Lung microvascular endothelial cell (primary cell): Measurements from ENCODE around the gene FAT1. TPM values are rescaled to one million over a fixed set of nuclear protein-coding genes. Genes with fewer than 3 reads are reported as not detected.

ENCODE experiments used
- DNase-seq, 2 donors: peaks; one replicate each; pipeline versions ENCODE4 v3.0.0 to v3.0.0-alpha.2; 2010; ENCODE audit warnings: low read depth in 2 of 2
- total RNA-seq: library from RNA; depleted of rRNA; stranded (reverse); fragments of >200 nt; gene quantifications from 2 replicates; pipeline ENCODE4 v1.2.1, GENCODE V29; 2014

The FAT1 gene
- total RNA-seq, 1 donor from 2014 or later: 0.60 TPM

- DNase-seq: no peak
These were observed 65.9 kb downstream of the FAT1 start for GRCh38 chr4:186657764-186658163.

DNA sequence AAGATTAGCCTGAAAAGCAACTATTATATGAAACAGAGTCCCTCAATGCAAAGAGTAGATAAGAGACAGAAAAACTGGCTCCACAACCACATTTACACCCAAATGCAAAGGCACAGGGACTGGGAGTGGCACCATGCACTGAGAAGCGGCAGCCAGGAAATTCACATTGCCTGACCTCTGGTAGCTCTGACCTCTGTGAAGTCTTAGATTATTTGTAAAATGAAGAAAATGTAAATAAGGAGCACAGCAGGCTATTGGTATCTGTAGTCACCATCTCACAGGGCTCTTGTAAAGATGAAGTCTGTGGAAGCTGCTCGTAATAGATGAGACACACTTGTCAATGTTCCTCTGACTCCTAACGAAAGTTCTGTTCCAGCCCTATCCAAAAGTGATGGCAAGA, 69.7 kb downstream of the FAT1 start:
- no peak for DNase-seq

DNA sequence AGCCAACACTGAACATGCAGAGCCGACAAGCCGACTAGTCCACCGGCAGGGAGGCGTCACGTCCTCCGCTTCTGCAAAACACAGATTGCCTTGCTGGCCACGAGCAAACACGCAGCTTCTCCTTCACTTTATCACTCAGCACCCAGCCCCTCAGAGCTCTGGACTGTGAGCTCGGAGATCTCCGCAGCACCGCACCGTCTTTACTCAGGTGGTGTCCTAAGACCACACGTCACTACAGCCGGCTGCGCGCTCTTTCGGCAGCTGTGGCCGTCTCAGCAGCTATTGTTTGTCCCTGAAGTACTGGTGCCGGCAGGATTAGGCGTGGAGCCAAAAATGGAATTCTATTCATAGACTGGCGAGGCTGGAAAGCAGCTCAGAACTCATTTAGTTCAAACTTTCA, 72.0 kb downstream of the FAT1 start:
- peak; percentile 44 to 68 for DNase-seq

DNA sequence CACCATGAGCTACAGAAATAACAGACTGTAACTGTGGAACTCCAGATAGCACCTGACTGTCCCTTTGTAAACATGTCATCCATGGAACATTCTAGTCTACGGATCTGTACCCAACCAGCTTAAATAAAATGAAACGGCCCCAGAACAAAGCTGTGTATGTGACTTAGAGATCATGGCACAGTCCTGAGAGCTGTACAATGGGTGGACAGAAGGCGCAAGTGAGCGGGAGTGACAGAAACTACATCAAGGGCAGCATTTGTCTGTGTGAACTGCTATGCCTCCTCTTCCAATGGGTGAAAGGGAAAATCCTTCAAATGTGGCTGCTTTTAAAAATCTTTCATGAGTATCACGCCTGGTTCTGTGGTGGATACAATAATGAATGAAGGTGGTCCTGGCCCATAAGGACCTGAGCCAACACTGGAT, 72.5 kb downstream of the FAT1 start:
- DNase-seq: no peak

DNA sequence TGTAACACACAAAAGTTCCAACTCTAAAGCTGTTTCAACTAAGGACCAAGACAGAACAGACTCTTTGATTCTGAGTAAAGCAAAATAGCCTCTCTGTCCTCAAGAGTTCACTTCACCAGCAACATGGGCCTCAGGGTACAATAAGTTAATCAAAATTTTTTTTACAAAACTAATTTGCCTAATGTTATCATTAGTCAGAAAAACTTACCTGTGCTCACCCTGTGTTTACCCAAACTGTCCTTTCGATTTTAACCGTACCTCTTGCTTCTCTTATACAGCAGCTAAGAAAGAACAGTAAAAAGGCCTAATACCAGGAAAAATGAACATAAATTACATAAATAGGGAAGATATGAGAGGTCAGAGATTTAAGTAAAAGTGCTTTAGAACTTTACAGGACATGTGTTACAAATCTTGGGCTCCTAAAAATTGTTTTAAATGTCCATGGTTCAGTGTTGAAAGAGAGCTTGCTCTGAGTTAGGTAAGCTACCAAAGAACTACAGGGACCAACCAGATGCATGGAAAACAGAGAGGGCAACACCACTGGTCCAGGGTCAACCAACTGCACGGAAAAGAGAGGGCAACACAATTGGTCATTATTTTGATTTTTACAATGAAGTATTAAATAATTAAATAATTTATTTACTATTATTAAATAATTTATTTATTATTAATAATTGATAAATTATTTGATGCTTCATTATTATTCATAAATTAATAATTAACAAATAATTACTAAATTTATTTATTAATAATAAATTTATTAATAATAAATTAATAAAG, 73.1 kb downstream of the FAT1 start:
- no peak for DNase-seq

DNA sequence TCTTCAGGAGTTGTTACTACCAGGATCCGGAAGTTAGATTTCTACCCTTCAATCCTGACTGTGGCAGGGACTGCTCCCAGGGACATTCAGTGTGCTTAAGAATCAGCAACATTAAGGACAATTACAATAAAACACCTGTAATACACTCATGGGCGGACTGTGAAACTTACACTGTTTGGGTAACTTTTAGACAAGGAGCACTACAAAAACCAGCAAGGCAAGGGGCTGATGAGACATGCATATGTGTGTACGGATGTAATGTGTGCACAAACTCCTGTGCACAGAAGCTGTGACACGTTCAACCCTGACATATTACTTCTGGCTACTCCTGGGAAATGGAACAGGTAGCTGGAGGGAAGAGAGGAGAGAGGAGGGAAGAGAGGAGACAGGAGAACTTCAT, 75.8 kb downstream of the FAT1 start:
- DNase-seq: no peak

- DNase-seq: peak in 1 of 2 donors; percentile 7
These were observed 78.9 kb downstream of the FAT1 start for GRCh38 chr4:186644737-186645261.

DNA sequence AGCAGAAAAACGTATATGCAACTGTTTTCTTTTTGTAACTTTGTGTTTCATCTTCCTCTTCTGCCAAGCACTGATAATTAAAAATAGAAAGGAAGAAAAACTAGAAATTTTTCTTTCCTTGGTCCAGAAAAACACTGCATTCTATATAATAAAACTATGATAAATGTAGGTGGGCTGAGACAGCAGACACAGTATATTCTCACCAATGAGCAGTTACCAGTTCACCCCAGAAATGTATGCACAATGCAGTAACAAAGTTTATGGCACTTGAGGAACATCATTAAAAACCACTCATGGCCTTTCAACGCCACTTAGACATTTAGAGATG, 79.4 kb downstream of the FAT1 start:
- DNase-seq: no peak

DNA sequence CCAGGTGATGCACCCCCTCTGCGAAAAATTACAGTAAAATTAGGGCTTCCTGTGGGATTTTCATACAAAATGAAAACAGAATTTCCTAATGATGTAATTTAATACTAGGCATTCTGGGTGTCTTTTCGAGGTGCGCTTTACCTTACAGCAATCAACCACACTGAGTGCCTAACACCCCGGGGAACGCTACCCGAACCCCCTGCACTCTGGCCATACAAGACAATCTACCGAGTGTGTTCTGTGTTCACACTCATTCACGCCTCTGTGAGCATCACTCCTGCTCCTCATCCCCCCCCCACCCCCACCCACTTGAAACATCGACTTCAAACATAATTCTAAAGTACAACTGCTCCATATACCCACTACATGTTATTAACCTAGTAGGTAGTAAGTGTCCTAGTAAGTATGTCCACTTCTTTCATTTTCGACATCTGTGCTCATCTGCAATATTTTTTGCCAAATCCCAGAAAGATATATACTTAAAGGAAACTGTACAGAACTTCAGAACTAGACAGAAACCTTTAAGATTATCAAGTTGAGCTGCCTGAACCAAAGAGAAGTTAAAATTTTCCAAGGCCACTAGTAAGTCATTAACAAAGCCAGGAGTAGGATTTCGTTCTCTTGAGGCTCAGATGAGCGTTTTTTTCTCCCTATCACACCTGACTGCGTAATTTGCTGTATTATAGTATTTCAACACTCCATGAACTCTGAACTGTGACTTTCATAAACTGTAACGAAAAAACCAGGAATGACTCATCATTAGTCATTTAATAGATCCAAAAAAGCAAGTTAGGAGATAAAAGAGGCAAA, 80.0 kb downstream of the FAT1 start:
- DNase-seq: peak in 1 of 2 donors; percentile 13

- no peak for DNase-seq
These were observed 80.7 kb downstream of the FAT1 start for GRCh38 chr4:186642998-186643397.

- no peak for DNase-seq
These were observed 81.1 kb downstream of the FAT1 start for GRCh38 chr4:186642530-186642929.

GRCh38 chr4:186634591-186635128, 89.0 kb downstream of the FAT1 start:
- no peak for DNase-seq

- no peak for DNase-seq
These were observed 89.8 kb downstream of the FAT1 start for GRCh38 chr4:186633844-186634243.

GRCh38 chr4:186630128-186630527, 93.5 kb downstream of the FAT1 start:
- no peak for DNase-seq

DNA sequence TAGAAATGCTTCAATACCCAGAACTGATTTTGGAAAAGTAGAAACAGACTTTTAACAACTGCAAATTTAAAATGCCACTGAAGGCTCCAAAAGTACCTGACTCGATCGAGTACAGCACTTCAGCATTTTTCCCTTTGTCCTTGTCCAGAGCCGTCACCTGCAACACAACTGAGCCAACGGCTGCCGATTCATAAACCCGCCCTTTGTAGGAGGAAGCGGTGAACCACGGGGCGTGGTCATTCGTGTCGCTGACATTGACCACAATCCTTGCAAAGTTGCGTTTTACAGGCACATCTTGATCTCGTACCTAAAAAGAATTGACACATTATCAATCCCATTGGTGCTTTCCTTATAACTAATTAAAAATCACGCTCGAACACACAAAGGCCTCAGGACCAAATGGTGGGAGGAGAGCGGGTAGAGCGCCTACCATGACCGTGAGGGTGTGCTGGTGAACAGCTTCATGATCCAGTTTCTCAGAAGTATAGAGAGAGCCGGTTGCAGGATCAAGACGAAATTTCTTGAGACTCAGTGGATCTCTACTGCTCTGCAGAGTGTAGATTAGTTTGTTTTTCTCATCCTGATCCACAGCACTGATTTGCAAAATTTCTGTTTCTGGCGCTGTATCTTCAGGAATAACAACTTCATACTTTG, 95.5 kb downstream of the FAT1 start:
- DNase-seq: no peak

- DNase-seq: no peak
These were observed 96.3 kb downstream of the FAT1 start for GRCh38 chr4:186627226-186627865.

DNA sequence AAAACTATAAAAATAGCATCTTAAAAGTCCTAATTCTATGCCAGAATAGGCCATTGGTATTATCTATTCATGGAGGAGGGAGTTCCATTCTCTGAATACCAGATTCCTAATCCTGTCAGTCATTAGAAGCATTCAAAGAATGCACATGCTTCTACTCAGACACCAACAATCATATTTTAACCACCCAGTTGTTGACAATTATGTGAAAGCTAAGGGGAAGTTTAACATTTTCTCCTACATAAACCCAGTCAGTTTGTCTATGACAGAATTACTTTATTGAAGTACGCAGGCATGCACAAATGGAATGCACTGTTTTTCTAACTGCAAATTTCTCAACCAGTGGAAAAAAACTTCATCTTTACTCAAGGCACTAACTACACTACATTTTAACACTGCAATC, 98.7 kb downstream of the FAT1 start:
- peak in 1 of 2 donors; percentile 32 for DNase-seq

GRCh38 chr4:186623546-186623945, 100.1 kb downstream of the FAT1 start:
- DNase-seq: no peak

DNA sequence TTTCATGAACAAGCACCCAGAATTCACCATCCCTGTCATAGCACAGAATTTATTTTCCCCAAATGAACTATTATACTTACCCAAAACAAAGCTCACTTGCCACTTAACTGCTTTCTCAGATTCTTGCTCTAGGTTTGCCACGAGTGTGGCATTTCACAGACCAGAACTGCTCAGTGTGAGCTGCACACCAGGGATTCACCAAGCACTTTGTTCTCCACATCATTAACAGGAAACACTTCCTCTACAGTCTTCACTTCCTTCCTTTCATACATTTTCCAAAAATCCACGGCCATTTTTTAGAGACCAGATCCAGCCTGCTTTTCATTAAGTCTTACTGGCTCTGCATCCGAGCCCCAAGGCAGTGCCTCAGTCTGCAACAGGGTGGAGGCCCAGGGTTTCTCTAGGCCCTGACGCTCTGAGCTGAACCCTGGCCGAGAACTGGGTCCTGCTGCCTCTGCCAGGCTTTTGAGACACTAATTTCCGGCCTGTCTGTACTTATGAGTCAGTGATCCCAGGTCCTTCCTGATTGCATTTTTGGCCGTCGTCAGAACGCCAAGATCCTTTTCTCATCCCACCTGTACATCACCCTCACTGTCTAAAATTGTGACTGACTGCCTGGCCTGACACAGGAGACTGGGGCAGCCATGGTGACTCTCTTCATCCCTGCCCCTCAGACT, 100.7 kb downstream of the FAT1 start:
- DNase-seq: peak in 1 of 2 donors; percentile 74

DNA sequence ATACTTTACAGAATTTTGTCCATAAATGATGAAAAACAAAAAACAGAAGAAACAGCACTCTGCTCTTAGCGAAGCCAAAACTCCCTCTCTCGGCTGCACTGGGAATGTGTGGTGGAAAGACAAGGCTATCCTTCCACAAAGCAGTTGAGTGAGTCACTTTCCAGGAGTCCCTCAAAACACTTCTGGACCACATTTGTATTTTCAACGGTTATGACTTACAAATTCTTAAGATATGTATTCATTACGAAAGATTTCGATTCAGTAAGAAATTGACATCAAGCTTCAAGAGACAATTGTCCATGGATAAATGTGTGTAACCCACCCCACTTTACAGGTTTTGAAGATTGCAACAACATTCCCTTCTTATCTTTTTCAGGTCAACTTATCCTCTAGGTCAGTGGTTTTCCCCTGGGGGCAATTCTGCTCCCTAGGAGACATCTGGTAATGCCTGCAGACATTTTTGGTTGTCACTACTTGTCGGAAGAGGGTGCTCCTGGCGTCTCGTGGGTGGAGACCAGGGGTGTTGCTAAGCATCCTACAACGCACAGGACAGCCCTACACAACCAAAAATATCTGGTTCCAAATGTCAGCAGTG, 101.6 kb downstream of the FAT1 start:
- DNase-seq: peak in 1 of 2 donors; percentile 68
